HG03571 (cell line): ENCODE results near the gene MAP1LC3A.

Source experiments
- ATAC-seq: cut with Tn5 transposase; IDR thresholded peaks from one replicate; pipeline ENCODE4 v1.9.1; 2021; ENCODE audit not compliant: unreplicated experiment

Gene MAP1LC3A

GRCh38 chr20:34574861-34575260 is 16.3 kb downstream of the MAP1LC3A start:
- no peak for ATAC-seq

- no peak for ATAC-seq
These were observed 16.8 kb downstream of the MAP1LC3A start for GRCh38 chr20:34575271-34575670.

- no peak for ATAC-seq
These were observed 17.2 kb downstream of the MAP1LC3A start for GRCh38 chr20:34575756-34576155.

- no peak for ATAC-seq
These were observed 18.5 kb downstream of the MAP1LC3A start for GRCh38 chr20:34577061-34577460.

- no peak for ATAC-seq
These were observed 19.5 kb downstream of the MAP1LC3A start for GRCh38 chr20:34578025-34578424.

- ATAC-seq, result no peak
These were observed 20.0 kb downstream of the MAP1LC3A start for GRCh38 chr20:34578521-34578920.

- ATAC-seq, result no peak
These were observed 20.9 kb downstream of the MAP1LC3A start for GRCh38 chr20:34579191-34579978.

- ATAC-seq, result no peak
These were observed 21.7 kb downstream of the MAP1LC3A start for GRCh38 chr20:34579979-34580940.

- no peak for ATAC-seq
These were observed 23.0 kb downstream of the MAP1LC3A start for GRCh38 chr20:34581341-34582184.

GRCh38 chr20:34582221-34582620 is 23.7 kb downstream of the MAP1LC3A start:
- no peak for ATAC-seq

GRCh38 chr20:34582911-34583310 is 24.4 kb downstream of the MAP1LC3A start:
- no peak for ATAC-seq

- no peak for ATAC-seq
These were observed 25.0 kb downstream of the MAP1LC3A start for GRCh38 chr20:34583544-34583943.

- ATAC-seq, result no peak
These were observed 26.5 kb downstream of the MAP1LC3A start for GRCh38 chr20:34585019-34585418.

GRCh38 chr20:34586488-34587163 is 28.1 kb downstream of the MAP1LC3A start:
- ATAC-seq, result no peak

- ATAC-seq, result no peak
These were observed 37.1 kb downstream of the MAP1LC3A start for GRCh38 chr20:34595377-34596184.

GRCh38 chr20:34600892-34601653 is 42.6 kb downstream of the MAP1LC3A start:
- no peak for ATAC-seq

- no peak for ATAC-seq
These were observed 46.7 kb downstream of the MAP1LC3A start for GRCh38 chr20:34604980-34605788.

GRCh38 chr20:34607066-34607465 is 48.5 kb downstream of the MAP1LC3A start:
- ATAC-seq, result no peak
